ENCODE results near the gene ZFAND2B. TPM values are rescaled to one million over a fixed set of nuclear protein-coding genes. Genes with fewer than 3 reads are reported as not detected.

The ZFAND2B gene
- total and polyA plus RNA-seq, 2 experiments from 2014 or later: 16.3 to 30.0 TPM

- Histone ChIP-seq H3K36me3 (ENCODE audit: insufficient read depth) (peaks cover 22% of the 10 kb centered on the region), H3K4me3 (peak overlapping the region; percentile 76), H3K9me2 (ENCODE audit: insufficient read depth) (no peaks in the 10 kb centered on the region), H3K79me2 (replicated peaks; ENCODE audit: insufficient read depth) (peaks cover 21% of the 10 kb centered on the region), H4K20me1 (replicated peaks; ENCODE audit: insufficient read depth) (peaks cover 3% of the 10 kb centered on the region), H3K4me1 (ENCODE audit: insufficient read depth) (peaks cover 12% of the 10 kb centered on the region), H3K4me2 (peak overlapping the region; percentile 82), H2AFZ (peak overlapping the region; percentile 65), H3K27me3 (ENCODE audit: insufficient read depth) (no peaks in the 10 kb centered on the region), H3K27ac (ENCODE audit: low read depth) (peak overlapping the region; percentile 92), H3F3A (replicated peaks; ENCODE audit: low read depth) (peaks cover 7% of the 10 kb centered on the region)
- Mint-ChIP-seq H3K27ac (peak overlapping the region; percentile 99), H3K4me3 (peak overlapping the region; percentile 97), H3K4me1 (peaks cover 11% of the 10 kb centered on the region), H3K9me3 (peaks cover 2% of the 10 kb centered on the region; the same call in 1 of the 3 replicates), H3K27me3 (ENCODE audit: insufficient read depth, low read depth, poor library complexity) (peaks cover 7% of the 10 kb centered on the region), H3K36me3 (ENCODE audit: low read depth) (peaks cover 49% of the 10 kb centered on the region)
- DNase-seq (ENCODE audit: low spot score) (peak; percentile 80), ATAC-seq (peak; percentile 51)
- TF ChIP-seq CREB1 (CRISPR knock-in tag; IDR thresholded peaks at IDR 0.05; ENCODE audit: low read depth) (0 out of 2 replicates have a peak, but pooled peaks have one; percentile 18), STAT1 (IDR thresholded peaks at IDR 0.05; ENCODE audit: unreplicated experiment) (no peak)
Observed at GRCh38 chr2:219230059-219230540, 23.5 kb downstream of the ZFAND2B start.

DNA sequence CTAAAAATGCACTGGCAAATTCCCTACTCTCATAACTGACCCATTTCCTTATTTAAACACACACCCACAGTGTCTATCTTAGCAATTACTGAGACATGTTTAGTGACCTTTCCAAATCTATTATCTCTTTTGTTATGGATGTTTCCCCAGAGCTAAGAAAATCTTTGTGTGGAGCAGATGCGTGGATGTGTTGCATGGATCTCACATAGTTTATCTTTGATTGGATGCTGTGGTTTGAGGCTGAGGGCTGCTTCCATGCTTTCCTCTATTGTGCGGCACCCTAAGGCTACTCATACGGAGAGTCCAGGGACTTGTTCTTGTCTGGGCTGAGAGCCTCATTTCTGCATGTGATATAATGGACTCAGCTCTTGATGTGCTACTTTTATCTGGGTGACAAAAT, 27.7 kb downstream of the ZFAND2B start:
- no peak overlapping the region for H3K4me3 Mint-ChIP-seq
- no peak for DNase-seq (ENCODE audit: low spot score)
- H3K4me2 ChIP-seq: no peak overlapping the region
- H3K4me3 ChIP-seq: no peak overlapping the region
- peaks cover 2% of the 10 kb centered on the region; the same call in 1 of the 3 replicates for H3K9me3 Mint-ChIP-seq
- H3K4me1 Mint-ChIP-seq: peaks cover 4% of the 10 kb centered on the region
- H3F3A ChIP-seq (replicated peaks; ENCODE audit: low read depth): peaks cover 7% of the 10 kb centered on the region
- no peaks in the 10 kb centered on the region for H3K9me2 ChIP-seq (ENCODE audit: insufficient read depth)
- peaks cover 7% of the 10 kb centered on the region for H3K4me1 ChIP-seq (ENCODE audit: insufficient read depth)
- peaks cover 16% of the 10 kb centered on the region for H3K79me2 ChIP-seq (replicated peaks; ENCODE audit: insufficient read depth)
- H3K36me3 ChIP-seq (ENCODE audit: insufficient read depth): peaks cover 27% of the 10 kb centered on the region
- ATAC-seq: no peak
- H4K20me1 ChIP-seq (replicated peaks; ENCODE audit: insufficient read depth): peaks cover 3% of the 10 kb centered on the region
- H3K27me3 ChIP-seq (ENCODE audit: insufficient read depth): no peaks in the 10 kb centered on the region
- H3K27ac ChIP-seq (ENCODE audit: low read depth): no peak overlapping the region
- peaks cover 5% of the 10 kb centered on the region for H3K27me3 Mint-ChIP-seq (ENCODE audit: insufficient read depth, low read depth, poor library complexity)
- peaks cover 68% of the 10 kb centered on the region for H3K36me3 Mint-ChIP-seq (ENCODE audit: low read depth)
- H2AFZ ChIP-seq: no peak overlapping the region
- no peak overlapping the region for H3K27ac Mint-ChIP-seq
- no peak for TF ChIP-seq NANOG (IDR thresholded peaks at IDR 0.05; ENCODE audit: borderline replicate concordance)
- no peak for TF ChIP-seq POLR2AphosphoS5 (IDR thresholded peaks at IDR 0.05; ENCODE audit: low read depth)
- no peak for TF ChIP-seq ZNF331 (CRISPR knock-in tag; IDR thresholded peaks at IDR 0.05; ENCODE audit: low read depth)
- no peak for TF ChIP-seq EZH2phosphoT487 (IDR thresholded peaks at IDR 0.05; ENCODE audit: unreplicated experiment)
- no peak for TF ChIP-seq ZNF462 (CRISPR knock-in tag; IDR thresholded peaks at IDR 0.05)
- TF ChIP-seq, protein P1, sequence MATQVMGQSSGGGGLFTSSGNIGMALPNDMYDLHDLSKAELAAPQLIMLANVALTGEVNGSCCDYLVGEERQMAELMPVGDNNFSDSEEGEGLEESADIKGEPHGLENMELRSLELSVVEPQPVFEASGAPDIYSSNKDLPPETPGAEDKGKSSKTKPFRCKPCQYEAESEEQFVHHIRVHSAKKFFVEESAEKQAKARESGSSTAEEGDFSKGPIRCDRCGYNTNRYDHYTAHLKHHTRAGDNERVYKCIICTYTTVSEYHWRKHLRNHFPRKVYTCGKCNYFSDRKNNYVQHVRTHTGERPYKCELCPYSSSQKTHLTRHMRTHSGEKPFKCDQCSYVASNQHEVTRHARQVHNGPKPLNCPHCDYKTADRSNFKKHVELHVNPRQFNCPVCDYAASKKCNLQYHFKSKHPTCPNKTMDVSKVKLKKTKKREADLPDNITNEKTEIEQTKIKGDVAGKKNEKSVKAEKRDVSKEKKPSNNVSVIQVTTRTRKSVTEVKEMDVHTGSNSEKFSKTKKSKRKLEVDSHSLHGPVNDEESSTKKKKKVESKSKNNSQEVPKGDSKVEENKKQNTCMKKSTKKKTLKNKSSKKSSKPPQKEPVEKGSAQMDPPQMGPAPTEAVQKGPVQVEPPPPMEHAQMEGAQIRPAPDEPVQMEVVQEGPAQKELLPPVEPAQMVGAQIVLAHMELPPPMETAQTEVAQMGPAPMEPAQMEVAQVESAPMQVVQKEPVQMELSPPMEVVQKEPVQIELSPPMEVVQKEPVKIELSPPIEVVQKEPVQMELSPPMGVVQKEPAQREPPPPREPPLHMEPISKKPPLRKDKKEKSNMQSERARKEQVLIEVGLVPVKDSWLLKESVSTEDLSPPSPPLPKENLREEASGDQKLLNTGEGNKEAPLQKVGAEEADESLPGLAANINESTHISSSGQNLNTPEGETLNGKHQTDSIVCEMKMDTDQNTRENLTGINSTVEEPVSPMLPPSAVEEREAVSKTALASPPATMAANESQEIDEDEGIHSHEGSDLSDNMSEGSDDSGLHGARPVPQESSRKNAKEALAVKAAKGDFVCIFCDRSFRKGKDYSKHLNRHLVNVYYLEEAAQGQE (IDR thresholded peaks at IDR 0.05; ENCODE audit: unreplicated experiment): no peak
- no peak for TF ChIP-seq ZNF114 (CRISPR knock-in tag; IDR thresholded peaks at IDR 0.05)
- no peak for TF ChIP-seq EZH2 (IDR thresholded peaks at IDR 0.05; ENCODE audit: low read depth, unreplicated experiment)
- TF ChIP-seq JUNB (IDR thresholded peaks at IDR 0.05; ENCODE audit: unreplicated experiment): no peak

Data from GM23338 (cell line).